IMR-90 (cell line): ENCODE measurements around the gene TP53I11. TPM values are rescaled to one million over a fixed set of nuclear protein-coding genes. Genes with fewer than 3 reads are reported as not detected.

Experiments used
- ATAC-seq: fragments of 200-7000 bp; cut with Tn5 transposase; 2 replicates; pipeline ENCODE4 v1.9.1; 2020; ENCODE audit warnings: low read depth, mild to moderate bottlenecking, moderate library complexity
- BruUV-seq: library from RNA; stranded (reverse); fragments of 400-500 nt; replicated peaks from 2 replicates; lab custom pipeline; 2021; lab: Mats Ljungman, UMichigan
- CTCF ChIA-PET: fragments of 300-600 bp; formaldehyde crosslinking; extraction: SDS; loops from one replicate; lab custom pipeline; 2021; ENCODE audit warnings: antibody characterized with exemption; lab: Yijun Ruan, JAX
- POLR2A ChIA-PET: fragments of 300-600 bp; sonication (Branson Sonifier 250); formaldehyde crosslinking; loops from one replicate; lab custom pipeline; 2022; ENCODE audit warnings: antibody characterized with exemption; ENCODE audit not compliant: unreplicated experiment; lab: Charles Lee
- DNase-seq: peaks from one replicate; pipeline ENCODE4 v3.0.0; 2013
- H2AFZ ChIP-seq: replicated peaks from 2 replicates; pipeline ENCODE3; 2013; ENCODE audit warnings: low read length, mild to moderate bottlenecking; ENCODE audit not compliant: poor library complexity
- H2AK5ac ChIP-seq: 2 replicates; pipeline ENCODE4 v1.6.1; 2013; ENCODE audit warnings: low read depth, low read length, inconsistent platforms
- H2AK9ac ChIP-seq: replicated peaks from 2 replicates; pipeline ENCODE3; 2013; ENCODE audit warnings: mild to moderate bottlenecking, low read depth, low read length, moderate library complexity; ENCODE audit not compliant: poor library complexity
- H2BK120ac ChIP-seq: 2 replicates; pipeline ENCODE4 v1.6.1; 2013; ENCODE audit warnings: low read depth, low read length, inconsistent platforms
- H2BK15ac ChIP-seq: 3 replicates; pipeline ENCODE4 v1.6.1; 2013; ENCODE audit warnings: low read depth, low read length, inconsistent platforms
- H2BK20ac ChIP-seq: 2 replicates; pipeline ENCODE4 v1.6.1; 2013; ENCODE audit warnings: low read depth, mild to moderate bottlenecking, inconsistent platforms, low read length, moderate library complexity
- H2BK5ac ChIP-seq: 2 replicates; pipeline ENCODE4 v1.6.1; 2013; ENCODE audit warnings: mild to moderate bottlenecking, low read depth, low read length, inconsistent platforms; ENCODE audit not compliant: poor library complexity, severe bottlenecking
- H3K14ac ChIP-seq: replicated peaks from 2 replicates; pipeline ENCODE4 v1.6.1; 2013; ENCODE audit warnings: low read depth, low read length, inconsistent platforms
- H3K18ac ChIP-seq: 2 replicates; pipeline ENCODE4 v1.6.1; 2013; ENCODE audit warnings: low read depth, low read length, control low read depth
- H3K23ac ChIP-seq: 2 replicates; pipeline ENCODE4 v1.6.1; 2013; ENCODE audit warnings: low read depth, low read length, inconsistent platforms
- H3K27ac ChIP-seq: 2 replicates; pipeline ENCODE4 v1.5.1; 2013; ENCODE audit warnings: mild to moderate bottlenecking, control low read depth, low read length; ENCODE audit not compliant: insufficient read depth
- H3K27me3 ChIP-seq: 2 replicates; pipeline ENCODE4 v1.6.1; 2013; ENCODE audit warnings: low read length; ENCODE audit not compliant: control insufficient read depth, insufficient read depth
- H3K36me3 ChIP-seq: 2 replicates; pipeline ENCODE4 v1.6.1; 2013; ENCODE audit warnings: low read length, mixed read lengths; ENCODE audit not compliant: control insufficient read depth, insufficient read depth
- H3K4ac ChIP-seq: 2 replicates; pipeline ENCODE4 v1.6.1; 2013; ENCODE audit warnings: low read depth, low read length, inconsistent platforms
- H3K4me1 ChIP-seq: 2 replicates; pipeline ENCODE4 v1.6.1; 2013; ENCODE audit warnings: low read length, mixed read lengths; ENCODE audit not compliant: control insufficient read depth, insufficient read depth
- H3K4me2 ChIP-seq: 2 replicates; pipeline ENCODE4 v1.6.1; 2013; ENCODE audit warnings: low read depth, mild to moderate bottlenecking, control low read depth, low read length, moderate library complexity
- H3K4me3 ChIP-seq: 2 replicates; pipeline ENCODE4 v1.5.1; 2013; ENCODE audit warnings: low read depth, mild to moderate bottlenecking, control low read depth, low read length, moderate library complexity; ENCODE audit not compliant: insufficient read depth
- H3K56ac ChIP-seq: 2 replicates; pipeline ENCODE4 v1.6.1; 2013; ENCODE audit warnings: low read length, inconsistent platforms; ENCODE audit not compliant: insufficient read depth; ENCODE audit errors: extremely low read depth
- H3K79me1 ChIP-seq, 2 experiments: 2 replicates each; pipeline ENCODE4 v1.6.1; 2013; ENCODE audit warnings: low read length in 2 of 2, inconsistent platforms in 1 of 2, low read depth in 1 of 2
- H3K9ac ChIP-seq: 2 replicates; pipeline ENCODE4 v1.6.1; 2013; ENCODE audit warnings: low read depth, low read length, control low read depth
- H3K9me1 ChIP-seq: 2 replicates; pipeline ENCODE4 v1.6.1; 2013; ENCODE audit warnings: low read length, inconsistent platforms; ENCODE audit not compliant: insufficient read depth
- H3K9me3 ChIP-seq: 2 replicates; pipeline ENCODE4 v1.6.1; 2013; ENCODE audit warnings: low read length; ENCODE audit not compliant: control insufficient read depth, insufficient read depth
- H4K20me1 ChIP-seq: 2 replicates; pipeline ENCODE4 v1.6.1; 2013; ENCODE audit warnings: low read length, inconsistent platforms; ENCODE audit not compliant: insufficient read depth
- H4K5ac ChIP-seq: 2 replicates; pipeline ENCODE4 v1.6.1; 2013; ENCODE audit warnings: mild to moderate bottlenecking, low read depth, low read length, control low read depth
- H4K8ac ChIP-seq, 2 experiments: 2 replicates each; pipeline ENCODE4 v1.6.1; 2013; ENCODE audit warnings: low read depth in 2 of 2, low read length in 2 of 2, control low read depth in 1 of 2, inconsistent platforms in 1 of 2
- H4K91ac ChIP-seq: 2 replicates; pipeline ENCODE4 v1.6.1; 2013; ENCODE audit warnings: low read depth, low read length, inconsistent platforms; ENCODE audit not compliant: insufficient read depth
- CEBPB ChIP-seq: IDR thresholded peaks from 2 replicates; pipeline ENCODE4 v1.6.1; 2012; ENCODE audit warnings: low read depth, low read length, improper control_type of control experiment
- CHD1 ChIP-seq: IDR thresholded peaks from 2 replicates; pipeline ENCODE4 v1.6.1; 2012; ENCODE audit warnings: low read depth, low read length, improper control_type of control experiment
- WGBS, 2 experiments: methylation state at CpG; one replicate each; pipeline versions ENCODE4 v1.1.5 to v1.1.7; 2013; ENCODE audit warnings: missing lambda C conversion rate in 2 of 2; ENCODE audit not compliant: insufficient read length in 1 of 2; ENCODE audit errors: extremely low coverage in 2 of 2; 5-methylcytosine and 5-hydroxymethylcytosine counted together
- dilution Hi-C: fragments of 300-500 bp; cut with HindIII; formaldehyde crosslinking; loops from one replicate; pipeline ENCODE4 v1.14.3; 2018; ENCODE audit warnings: low sequenced_read_pairs; ENCODE audit not compliant: unreplicated experiment
- in situ Hi-C: fragments of 300-500 bp; cut with MboI; formaldehyde crosslinking; loops from 3 replicates; pipeline ENCODE4 v1.14.3; 2019; ENCODE audit warnings: low sequenced_read_pairs, inconsistent platforms, mixed read lengths
- intact Hi-C: fragments of 100-400 bp; cut with micrococcal nuclease; formaldehyde crosslinking; loops from 2 replicates; pipeline ENCODE4 v1.10.0; 2022
- polyA plus RNA-seq, 3 experiments: library from polyadenylated mRNA; depleted of rRNA; stranded (reverse); fragments of >200 nt; gene quantifications; 2 replicates each; pipeline ENCODE4 v1.2.3, GENCODE V29; 2012; ENCODE audit warnings: low replicate concordance in 1 of 3
- total RNA-seq: library from RNA; depleted of rRNA; stranded (reverse); fragments of >200 nt; gene quantifications from 2 replicates; pipeline ENCODE4 v1.2.3, GENCODE V29; 2012
- TF ChIP-seq, protein P1 (sequence below): fragments of 150-350 bp; IDR thresholded peaks from 2 replicates; pipeline ENCODE4 v1.6.1; 2017; ENCODE audit warnings: mild to moderate bottlenecking, antibody characterized with exemption, low read length, low read depth

Gene TP53I11
- total and polyA plus RNA-seq, 2 of the 4 experiments (the other 2 are of a cell fraction), result 3.9 to 22.0 TPM

DNA sequence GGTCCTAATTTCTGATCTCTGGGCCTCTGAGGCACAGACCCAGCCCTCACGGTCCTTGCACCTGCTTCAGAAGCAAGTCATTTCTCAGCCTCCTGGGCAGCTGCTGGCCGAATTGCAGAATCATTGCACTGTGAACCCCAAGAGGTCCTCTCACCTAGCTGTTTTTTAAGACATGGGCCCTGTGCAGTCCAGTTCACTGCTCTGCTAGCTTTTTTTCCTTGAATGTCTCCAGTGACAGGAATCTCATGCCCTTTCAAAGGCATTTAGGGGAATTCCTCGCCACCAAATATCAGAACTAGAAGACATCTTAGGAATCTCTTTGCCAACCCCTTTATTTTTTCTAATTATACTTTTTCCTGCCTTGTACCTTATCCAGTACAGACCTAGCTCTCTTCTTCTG is 35.6 kb upstream of the TP53I11 start:
- H2BK15ac ChIP-seq, result no peak overlapping the region
- no peak overlapping the region for H2AFZ ChIP-seq
- no peak overlapping the region for H2BK20ac ChIP-seq
- no peak overlapping the region for H2BK120ac ChIP-seq
- H3K9ac ChIP-seq, result no peak overlapping the region
- TF ChIP-seq, protein P1, sequence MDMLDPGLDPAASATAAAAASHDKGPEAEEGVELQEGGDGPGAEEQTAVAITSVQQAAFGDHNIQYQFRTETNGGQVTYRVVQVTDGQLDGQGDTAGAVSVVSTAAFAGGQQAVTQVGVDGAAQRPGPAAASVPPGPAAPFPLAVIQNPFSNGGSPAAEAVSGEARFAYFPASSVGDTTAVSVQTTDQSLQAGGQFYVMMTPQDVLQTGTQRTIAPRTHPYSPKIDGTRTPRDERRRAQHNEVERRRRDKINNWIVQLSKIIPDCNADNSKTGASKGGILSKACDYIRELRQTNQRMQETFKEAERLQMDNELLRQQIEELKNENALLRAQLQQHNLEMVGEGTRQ, result no peak
- no peak for TF ChIP-seq CEBPB
- no peak for TF ChIP-seq CHD1
- no peak for DNase-seq
- no peak overlapping the region for H3K18ac ChIP-seq
- H3K79me1 ChIP-seq, result no peaks in the 10 kb centered on the region
- no peaks in the 10 kb centered on the region for H3K4me1 ChIP-seq
- CTCF ChIA-PET, result no interaction called here
- no peak overlapping the region for H3K4me2 ChIP-seq
- H2BK5ac ChIP-seq, result no peak overlapping the region
- H3K9me1 ChIP-seq, result no peaks in the 10 kb centered on the region
- H3K9me3 ChIP-seq, result peaks cover 3% of the 10 kb centered on the region; the same call in 1 of the 2 replicates
- POLR2A ChIA-PET, result no interaction called here
- no peak overlapping the region for H3K4ac ChIP-seq
- intact Hi-C loops, result no loop called here
- H3K27me3 ChIP-seq, result peaks cover 51% of the 10 kb centered on the region
- no peak overlapping the region for H3K27ac ChIP-seq
- no TSS peak for BruUV-seq
- no peak for ATAC-seq
- H3K4me3 ChIP-seq, result no peak overlapping the region
- H4K91ac ChIP-seq, result no peak overlapping the region
- no peak overlapping the region for H3K56ac ChIP-seq
- dilution Hi-C loops, result no loop called here
- in situ Hi-C loops, result no loop called here
- H3K23ac ChIP-seq, result no peak overlapping the region
- H3K36me3 ChIP-seq, result no peaks in the 10 kb centered on the region
- no peak overlapping the region for H2AK9ac ChIP-seq
- no peak overlapping the region for H4K5ac ChIP-seq
- WGBS, 2 experiments, result 86% methylated on average over 1 of the region's 3 CpGs; no CpG with 5 or more reads in 1 of the 2 experiments
- no peaks in the 10 kb centered on the region for H4K20me1 ChIP-seq
- no peak overlapping the region for H4K8ac ChIP-seq
- H2AK5ac ChIP-seq, result no peak overlapping the region
- H3K14ac ChIP-seq, result no peak overlapping the region
